GM18519 (cell line): ENCODE results near the gene BLACAT1.

Experiments used
- ATAC-seq: cut with Tn5 transposase; IDR thresholded peaks from one replicate; pipeline ENCODE4 v1.9.1; 2021; ENCODE audit warnings: mild to moderate bottlenecking, moderate library complexity; ENCODE audit not compliant: unreplicated experiment, low FRiP score

BLACAT1 gene

DNA sequence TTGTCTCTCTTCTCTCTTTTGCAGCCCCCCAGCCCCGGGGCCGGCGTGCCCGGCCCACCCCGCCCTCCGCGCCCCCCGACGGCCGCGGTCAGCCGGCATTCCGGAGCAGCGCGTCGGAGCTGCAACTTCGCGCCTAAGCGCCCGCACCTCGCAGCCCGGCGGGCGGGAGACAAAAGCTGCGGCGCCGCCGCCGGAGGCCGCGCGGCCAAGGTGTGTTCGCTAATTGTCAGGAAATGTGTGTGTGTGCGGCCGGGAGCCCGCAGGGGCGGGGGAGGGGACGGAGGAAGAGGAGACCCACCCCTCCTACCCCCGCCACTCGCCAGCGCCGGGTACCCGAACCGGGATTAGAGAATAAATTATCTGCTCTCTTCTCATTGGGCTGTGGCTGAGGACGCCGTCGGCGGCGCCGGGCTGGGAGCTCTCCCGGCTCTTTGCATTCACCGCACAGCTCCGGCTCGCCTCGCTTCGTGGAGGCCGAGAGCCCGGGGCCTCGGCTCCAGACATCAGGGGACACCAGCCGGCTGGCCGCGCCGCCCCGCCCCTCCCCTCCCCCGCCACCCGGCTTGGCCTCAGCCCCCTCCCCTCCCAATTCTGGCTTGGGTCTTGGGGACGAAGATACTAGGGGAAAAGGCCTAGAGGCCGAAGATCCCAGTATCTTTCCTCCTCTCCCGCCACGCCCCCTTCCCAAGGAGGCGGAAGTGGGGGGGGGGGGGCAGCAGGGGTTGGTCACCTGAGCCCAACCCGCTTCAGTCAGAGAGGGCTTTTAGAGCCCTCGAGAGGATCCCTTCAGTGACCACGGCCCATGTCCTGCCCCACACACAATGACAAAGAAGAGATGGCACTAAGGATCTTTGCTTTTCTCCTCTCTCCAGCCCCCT lies 1.3 kb upstream of the BLACAT1 start:
- ATAC-seq = no peak

DNA sequence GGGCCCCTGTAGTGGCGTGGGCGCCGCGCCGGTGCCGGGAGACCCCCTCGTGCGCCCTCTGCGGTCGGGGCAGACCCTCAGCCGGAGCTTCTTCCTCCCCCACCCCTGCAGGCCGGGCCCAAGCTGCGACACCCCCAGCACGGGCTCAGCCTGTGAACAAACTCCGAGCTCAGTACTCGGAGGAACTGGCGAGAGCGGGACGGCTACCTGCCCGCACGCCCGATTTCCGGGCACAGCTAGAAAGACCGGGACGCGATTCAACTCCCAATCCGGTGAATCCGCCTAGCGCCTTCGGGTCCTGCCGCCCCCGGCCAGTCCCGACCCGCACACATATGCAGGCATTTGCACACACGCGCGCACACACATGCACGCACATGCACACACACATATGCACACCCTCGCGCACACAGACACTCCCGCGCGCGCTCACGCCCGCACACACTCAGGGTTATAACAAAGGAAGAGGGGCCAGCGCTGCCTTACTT lies 580 bp upstream of the BLACAT1 start:
- no peak for ATAC-seq

DNA sequence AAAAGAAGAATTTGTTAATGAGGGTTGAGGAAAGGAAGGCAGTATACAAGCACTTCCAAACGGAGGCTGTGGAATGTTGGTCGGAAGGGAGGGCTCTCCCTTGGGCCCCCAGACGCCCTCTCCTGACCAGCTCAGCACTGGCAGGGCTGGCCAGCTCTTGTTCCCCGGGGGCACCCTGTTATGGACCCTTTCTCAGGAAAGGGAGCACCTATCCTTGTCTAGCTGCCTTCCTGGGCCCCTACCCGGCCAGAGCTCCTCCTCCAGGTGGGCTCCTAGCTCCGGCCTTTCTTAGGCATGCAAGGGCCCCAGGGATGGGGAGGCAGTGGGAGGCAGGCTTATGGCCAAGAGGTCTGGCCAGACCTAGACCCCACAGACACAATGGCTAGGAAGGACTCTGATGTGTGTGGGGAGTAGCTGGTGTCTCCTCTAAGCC lies 926 bp downstream of the BLACAT1 start:
- no peak for ATAC-seq

DNA sequence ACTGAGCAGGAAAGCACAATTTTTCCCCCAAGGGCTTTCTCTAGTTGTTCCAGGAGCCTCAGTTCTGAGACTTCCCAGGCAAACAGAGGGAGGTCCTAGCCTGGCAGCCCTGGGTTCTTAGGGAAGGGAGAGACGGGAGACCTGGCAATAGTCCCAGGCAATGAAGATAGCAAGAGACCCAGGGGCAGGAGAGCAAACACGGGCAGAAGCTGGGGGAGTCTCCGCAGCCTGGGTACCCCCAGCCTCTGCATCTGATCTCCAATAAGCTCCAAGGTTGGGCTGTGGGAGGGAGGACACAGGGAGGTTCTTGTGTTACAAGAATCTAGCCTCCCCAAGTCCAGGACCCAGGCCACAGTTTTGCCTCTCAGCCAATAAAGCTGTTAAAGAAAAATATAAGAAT lies 2.4 kb downstream of the BLACAT1 start:
- no peak for ATAC-seq

DNA sequence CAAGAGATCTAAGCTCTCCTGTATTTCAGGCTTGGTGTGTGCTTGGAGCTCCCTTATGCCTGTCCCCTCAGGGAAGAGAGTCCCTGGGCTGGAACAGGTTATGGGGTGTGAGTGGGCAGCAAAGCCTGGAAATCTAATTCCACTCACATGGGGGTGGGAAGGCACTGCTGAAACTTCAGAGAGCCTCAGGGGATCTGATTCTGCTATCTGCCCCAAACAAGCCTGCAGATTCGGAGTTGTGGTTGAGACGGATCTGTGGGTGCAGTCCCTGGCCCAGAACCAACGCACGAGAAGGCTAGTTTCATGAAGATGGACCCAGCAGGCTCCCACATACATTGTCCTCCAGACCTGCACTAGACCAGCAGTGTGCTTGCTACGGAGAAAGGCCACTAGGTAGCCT lies 2.9 kb downstream of the BLACAT1 start:
- no peak for ATAC-seq

DNA sequence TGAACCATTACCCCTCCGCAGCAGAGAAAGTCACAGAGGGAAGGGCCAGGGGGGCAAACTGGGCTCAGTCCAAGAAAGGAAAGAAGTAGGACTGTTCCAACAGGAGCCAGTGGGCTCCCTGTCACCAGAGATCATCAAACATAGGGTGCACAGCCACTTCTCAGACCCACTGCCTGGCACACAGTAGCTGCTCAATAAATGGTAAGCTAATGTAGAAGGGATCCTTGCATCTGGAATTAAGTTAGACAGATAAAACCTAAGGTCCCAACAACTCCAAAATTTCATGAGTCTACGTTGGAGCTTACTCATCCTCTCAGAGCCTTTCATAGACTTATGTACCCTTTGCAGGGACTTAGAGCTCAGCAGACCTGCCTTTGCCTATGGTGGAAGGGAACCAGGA lies 3.5 kb downstream of the BLACAT1 start:
- no peak for ATAC-seq

DNA sequence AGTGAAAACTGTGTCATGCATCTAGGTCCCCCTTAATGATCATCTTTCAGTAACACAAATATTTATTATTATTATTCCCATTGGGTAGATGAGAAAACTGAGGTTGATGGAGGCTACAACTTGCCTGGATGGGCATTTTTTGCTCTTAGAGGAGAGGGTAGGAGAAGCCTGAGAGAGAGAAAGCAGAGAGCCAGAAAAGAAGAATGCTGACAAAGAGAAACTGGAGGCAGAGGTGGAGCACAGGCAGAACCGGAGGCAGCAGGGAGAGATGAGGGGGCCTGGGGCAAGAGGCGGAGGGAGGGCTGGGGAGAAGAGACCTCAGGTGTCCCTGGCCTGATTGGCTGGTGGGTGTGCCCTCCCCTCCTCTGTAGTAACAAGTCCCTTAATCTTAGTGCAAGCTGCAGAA lies 4.1 kb downstream of the BLACAT1 start:
- ATAC-seq = no peak

DNA sequence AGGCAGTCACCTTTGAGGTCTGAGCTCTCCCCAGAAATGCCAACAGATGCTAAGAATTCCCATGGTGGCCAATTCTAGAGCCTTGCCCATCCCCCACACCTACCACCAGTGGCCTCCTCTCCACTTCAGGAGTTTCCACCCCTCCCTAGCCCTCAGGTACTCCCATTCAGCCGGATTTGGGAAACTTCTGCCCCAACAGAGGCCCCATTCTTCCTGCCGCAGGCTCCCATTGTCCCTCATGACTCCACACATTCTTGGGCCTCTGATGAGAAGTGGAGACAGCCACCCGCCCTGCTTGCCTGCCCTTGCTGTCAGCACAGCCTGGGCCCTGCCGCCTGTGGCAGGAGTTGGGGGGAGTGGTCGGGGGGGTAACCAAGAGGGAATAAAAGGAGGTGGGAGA lies 4.6 kb downstream of the BLACAT1 start:
- ATAC-seq = no peak

DNA sequence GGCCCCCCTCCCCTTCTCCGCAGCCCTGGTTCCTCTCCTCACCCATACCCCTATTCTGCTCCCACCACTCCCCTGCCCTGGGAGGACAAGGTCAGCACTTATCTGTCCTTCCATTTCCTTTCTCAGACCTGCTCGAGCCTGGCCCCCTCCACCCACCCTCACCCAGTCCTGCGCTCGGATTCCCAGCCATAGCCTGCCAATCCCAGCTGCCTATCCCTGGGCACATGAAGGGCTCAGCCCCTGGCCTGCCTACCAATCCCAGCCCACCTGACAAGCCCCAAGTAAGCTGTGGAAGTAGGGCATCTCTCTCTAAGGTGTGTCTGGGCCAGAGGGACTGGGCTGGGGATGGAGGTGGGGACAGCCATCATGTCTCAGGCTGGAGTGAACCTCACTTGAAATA lies 5.4 kb downstream of the BLACAT1 start:
- ATAC-seq = no peak

DNA sequence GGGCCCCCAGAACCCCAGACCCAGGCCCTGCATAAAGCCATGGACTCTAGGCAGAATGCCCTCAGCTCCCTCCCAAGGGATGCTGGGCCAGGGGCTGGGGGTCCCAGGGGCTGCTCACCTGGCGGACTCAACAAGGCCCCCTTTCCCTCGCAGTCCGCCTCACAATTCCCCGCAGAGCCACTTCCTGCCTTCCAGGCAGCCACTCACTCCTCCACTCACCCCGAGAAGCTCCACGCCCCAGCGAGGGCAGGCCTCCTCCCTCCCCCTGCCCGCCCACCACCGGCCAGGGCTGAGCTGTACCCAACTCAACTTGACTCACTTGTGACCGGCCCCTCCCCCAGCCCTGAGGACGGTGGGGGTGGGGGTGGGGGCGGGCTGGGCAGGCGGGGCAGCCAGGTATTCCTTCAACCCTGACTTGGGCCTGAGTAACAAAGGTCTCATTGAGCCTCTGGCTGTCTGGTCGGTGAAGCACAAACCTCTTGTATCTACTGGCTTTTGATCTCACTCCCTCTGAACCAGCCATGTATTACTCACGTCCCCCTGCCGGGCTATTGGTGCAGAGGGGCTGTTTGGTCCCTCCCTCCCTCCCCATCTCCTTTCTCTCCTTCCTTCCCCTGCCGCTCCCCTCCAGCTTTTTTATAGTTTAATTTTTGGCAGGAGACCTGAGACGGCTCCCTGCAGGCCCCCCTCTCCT lies 5.9 kb downstream of the BLACAT1 start:
- no peak for ATAC-seq

DNA sequence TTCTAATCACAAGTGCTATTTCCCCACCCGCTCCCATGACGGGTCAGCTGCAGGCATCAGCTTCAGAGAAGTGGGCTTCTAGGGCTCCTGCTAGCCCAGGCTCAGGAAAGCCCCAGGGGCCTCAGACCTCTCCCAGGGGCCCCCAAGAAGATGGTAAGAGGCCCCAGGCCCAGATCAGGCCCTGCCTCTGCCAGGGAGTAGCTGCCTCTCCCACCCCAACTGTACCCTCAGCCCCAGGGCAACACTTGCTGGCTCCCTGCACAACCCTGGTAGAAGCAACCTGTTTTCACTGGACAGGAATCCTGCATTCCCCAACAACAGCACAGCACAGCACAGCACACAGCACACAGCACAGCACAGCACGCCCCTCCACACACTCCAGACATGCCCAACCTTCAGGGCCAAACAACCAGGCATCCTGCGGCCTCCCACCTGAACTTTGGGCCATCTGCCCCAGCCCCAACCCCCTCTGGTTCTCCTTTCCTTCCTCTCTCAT lies 6.5 kb downstream of the BLACAT1 start:
- ATAC-seq = no peak

DNA sequence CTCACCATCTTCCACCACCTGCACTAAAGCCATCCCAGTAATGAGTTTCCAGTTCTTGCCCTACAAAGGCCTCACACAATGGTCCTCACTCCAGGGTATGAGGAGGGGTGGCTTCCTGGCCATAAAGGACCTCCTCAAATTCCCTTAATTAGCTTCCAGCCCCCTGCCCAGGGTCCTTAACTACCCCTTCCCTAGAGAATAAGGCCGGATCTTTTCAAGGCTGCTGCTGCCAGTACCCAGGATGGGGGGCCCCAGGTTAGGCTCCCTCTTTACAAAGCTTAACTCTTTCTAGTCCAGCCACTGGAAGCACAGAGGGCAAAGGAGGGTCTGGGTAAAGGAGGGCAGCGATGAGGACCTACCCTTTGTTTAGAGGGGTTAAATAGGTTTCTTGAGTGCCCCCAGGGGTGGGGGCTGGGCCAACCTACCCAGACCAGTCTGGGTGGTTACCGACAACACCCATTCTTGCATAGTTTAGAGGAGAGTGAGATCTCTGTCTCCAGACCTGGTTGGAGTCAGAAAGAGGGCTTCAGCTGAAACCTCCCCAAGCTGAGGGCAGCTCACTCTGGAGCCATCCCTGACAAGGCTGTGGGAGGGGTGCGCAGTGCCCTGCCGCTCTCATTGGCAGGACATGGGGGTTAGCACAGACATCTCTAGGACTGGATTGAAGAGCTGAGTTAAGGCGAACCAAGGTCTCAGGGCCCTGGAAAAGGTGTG lies 7.1 kb downstream of the BLACAT1 start:
- no peak for ATAC-seq

DNA sequence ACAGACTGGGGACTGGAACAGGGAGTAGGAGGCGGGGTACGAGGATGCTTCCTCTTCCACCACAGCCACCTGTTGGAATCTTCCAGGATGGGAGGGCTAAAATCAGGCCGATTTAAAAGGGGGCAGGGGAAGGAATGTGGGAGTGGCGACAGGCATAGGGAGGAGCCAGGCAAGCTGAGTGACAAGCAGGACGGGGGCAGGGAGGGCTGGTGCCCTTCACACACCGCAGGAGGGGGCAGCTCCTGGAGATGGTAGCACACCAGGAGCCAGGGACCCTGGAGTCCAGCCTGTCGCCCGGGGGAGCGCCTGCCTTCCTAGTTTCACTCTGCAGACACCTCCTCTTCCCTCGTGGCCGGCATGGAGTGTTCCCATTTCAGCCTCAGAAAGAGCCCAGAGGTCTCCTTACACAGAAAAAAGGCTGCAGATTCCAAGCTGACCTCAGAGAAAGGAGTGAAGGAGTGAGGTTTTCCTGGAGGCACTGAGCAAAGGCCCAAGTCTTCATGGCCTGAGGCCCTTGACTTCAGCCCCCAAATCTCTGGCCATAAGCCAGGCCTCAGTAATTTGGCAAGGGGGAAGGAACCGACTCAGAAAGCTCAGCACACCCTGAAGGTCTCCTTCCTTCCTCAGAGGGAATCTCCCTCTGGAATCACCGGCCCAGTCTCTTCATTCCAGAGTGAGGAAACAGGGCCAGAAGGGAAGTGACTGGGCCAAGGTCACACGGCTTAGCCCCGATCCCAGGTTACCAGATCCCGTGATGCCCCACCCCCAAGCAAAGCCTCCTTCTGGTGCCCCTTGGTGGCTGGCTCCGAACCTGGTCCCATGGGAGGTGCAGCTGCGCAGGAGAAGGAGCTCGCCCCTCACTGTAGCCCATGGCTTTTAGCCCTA lies 8.1 kb downstream of the BLACAT1 start:
- no peak for ATAC-seq

DNA sequence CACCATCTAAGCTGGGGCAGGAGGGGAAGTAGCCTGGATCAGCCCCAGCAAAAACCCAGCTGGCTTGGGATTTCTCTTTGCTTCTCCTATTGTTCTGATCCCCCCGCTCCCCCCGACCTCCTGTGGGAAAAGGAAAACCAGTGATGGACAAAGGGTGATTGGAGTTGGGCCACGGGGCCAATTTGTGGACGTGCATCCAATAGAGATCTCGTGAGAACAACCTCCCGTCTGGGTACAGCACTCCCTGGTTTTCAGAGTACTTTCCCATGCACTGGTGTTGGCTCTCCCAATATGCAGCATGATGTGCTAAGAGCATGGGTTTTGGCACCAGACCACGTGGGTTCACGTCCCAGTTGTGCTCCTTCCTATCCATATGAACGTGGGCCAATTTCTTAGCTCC lies 9.0 kb downstream of the BLACAT1 start:
- ATAC-seq = no peak

DNA sequence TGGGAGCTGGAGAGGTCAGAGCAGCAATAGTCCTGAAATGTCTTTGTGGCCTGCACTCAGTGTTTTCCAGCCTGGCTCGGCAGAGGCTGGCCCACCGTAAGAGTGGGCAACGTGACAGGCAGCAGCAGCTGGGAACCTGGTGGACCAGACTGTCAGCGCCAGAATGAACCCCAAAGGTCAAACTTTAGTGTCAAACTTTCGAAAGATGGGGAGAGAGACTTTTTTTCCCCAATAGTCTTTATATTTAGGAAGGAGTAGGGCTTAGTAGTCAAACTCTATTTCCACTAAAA lies 10.3 kb downstream of the BLACAT1 start:
- ATAC-seq = no peak

DNA sequence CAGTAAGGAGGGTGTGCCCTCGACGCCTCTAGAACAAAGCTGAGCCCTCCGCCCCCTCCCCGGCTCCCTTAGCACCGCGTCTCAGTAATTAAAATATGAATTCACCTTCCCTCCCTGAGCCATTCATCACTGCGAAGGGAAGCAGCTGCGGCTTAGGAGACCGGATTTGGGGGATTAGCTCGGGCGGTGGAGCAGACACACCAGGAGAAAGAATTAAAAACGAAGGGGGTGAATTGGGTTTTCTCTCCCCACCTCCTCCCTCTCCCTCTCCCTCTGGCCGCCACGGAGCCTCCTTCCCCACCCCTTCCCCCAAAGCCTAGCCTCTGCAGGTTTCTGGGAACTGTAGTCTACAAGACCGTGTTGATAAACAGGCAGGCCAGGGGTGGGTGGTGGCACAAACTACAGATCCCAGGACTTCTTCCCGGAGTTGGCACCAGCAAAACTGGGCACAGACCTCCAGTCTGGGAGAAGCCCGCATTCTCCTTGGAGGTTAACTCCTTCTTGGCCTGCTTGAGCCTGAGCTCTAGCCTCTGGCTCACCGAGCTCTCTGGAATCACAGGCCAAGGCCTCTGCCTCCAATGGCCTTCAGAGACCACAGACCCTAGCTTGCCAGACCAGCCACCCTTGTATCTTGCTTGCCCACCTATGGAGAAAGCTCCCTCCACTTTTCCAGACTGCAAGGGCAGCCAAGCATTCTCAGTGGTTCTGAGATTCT lies 10.8 kb downstream of the BLACAT1 start:
- no peak for ATAC-seq

DNA sequence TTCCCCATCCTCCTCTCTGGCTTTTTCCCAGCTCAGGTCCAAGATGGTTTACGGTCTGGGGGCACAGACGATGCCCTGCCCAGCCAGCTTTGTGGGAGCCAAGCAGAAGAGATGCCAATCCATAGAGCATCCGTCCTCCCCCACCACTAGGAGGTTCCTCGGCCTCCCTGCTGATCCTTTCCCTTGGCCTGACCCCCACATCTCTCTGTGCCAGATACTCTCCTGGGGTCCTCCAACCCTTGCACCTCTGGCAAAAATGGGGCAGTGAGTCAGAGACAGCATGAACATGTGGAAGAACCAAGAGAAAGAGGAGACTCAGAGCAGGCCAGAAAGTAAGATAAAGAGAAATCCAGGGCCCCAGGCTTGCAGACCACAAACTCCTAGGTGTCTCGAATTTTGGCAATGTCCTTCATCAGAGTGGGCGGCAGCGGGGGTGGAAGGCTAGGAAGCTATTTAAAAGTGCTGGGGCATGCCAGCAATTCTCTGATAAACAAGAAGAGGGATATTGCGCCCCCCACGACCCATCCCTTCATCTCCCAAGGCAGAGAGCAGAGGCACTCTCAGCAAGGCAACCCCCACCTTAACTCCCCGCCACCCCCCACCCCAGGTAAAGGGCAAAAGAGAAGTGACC lies 11.4 kb downstream of the BLACAT1 start:
- ATAC-seq = no peak

DNA sequence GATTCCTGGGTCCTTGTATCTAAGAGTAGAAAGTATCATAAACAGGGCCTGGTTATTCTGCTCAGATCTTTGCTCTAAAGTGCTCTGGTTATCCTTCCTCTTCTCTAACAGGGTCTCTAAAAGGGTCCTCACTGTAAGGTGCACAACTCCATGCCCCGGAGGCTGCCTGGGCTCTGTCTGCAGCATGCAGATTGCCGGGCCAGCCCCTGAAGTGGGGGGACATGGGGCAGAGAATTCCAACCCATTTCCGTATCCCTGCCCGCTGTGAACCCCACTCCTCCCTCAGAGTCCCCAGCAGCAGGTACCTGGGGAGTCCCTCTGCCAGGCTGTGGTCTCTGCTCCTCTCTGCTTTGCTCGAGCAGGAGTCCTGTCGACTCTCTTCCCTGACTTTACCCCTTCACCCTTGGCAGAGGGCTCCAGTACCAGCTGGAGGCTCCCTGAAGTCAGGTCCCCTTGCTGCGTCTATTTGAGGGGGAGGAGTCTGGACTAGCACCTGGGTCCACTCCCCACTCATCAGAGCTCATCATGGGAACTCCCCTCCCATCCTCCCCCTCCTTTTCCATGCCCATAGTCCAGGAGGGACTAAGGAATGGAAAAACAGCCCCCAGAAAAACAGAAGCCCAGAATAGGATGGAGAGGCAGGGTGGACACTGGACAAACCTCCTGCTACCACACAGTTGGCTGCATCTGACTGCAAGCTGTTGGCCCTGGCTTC lies 12.1 kb downstream of the BLACAT1 start:
- ATAC-seq = no peak
